AG04450 (cell line): ENCODE data around the gene DHRS7. TPM values are rescaled to one million over a fixed set of nuclear protein-coding genes. Genes with fewer than 3 reads are reported as not detected.

ENCODE experiments used
- CTCF ChIA-PET: fragments of 300-600, 350-600 bp; formaldehyde crosslinking; extraction: SDS; loops from one replicate; lab custom pipeline; 2022; ENCODE audit warnings: antibody characterized with exemption, inconsistent platforms; lab: Charles Lee
- POLR2A ChIA-PET: fragments of 350-600 bp; formaldehyde crosslinking; extraction: SDS; loops from one replicate; lab custom pipeline; 2021; ENCODE audit warnings: antibody characterized with exemption, inconsistent platforms; lab: Yijun Ruan, JAX
- DNase-seq: peaks from one replicate; pipeline ENCODE4 v3.0.0-alpha.2; 2011; ENCODE audit warnings: low read depth, low spot score
- H3K27ac ChIP-seq: one replicate; pipeline ENCODE4 v1.5.1; 2012; ENCODE audit warnings: low read depth, low read length, control low read depth
- H3K27me3 ChIP-seq: one replicate; pipeline ENCODE4 v1.6.0; 2012; ENCODE audit warnings: low read length; ENCODE audit not compliant: control insufficient read depth, insufficient read depth
- H3K4me3 ChIP-seq: 2 replicates; pipeline ENCODE4 v1.5.1; 2011; ENCODE audit warnings: mild to moderate bottlenecking, low read depth, low read length, control low read depth
- H3K9me3 ChIP-seq: 2 replicates; pipeline ENCODE4 v1.5.1; 2012; ENCODE audit warnings: low read length; ENCODE audit not compliant: control insufficient read depth, insufficient read depth
- CTCF ChIP-seq: IDR thresholded peaks from 2 replicates; pipeline ENCODE4 v1.5.1; 2011; ENCODE audit warnings: low read depth, low read length, control low read depth, inconsistent platforms
- polyA plus RNA-seq: library from polyadenylated mRNA; depleted of rRNA; stranded (reverse); fragments of >200 nt; gene quantifications from 2 replicates; pipeline ENCODE4 v1.2.3, GENCODE V29; 2011

Gene DHRS7
- polyA plus RNA-seq, 1 experiment: 73.1 TPM

DNA sequence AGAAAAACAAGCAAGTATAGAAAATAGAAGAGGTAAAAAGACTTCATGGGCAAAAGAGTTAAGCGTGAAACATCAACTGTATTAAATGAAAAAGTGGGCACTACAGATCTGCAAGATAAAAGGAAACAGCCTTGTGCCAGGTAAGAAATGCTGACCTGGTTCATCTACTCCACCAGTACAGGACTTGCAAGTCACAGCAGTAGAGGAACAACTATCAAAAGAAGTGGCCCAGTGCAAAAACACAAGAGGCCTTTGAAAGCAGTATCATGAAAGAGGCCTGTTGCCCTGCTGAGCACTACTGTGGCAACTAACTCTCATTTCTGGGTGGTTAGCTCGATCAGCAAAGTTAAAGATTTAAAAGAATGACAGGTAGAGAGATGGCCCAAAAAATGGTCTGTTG is 10.5 kb downstream of the DHRS7 start:
- Histone ChIP-seq H3K27ac (no peak overlapping the region), H3K27me3 (no peaks in the 10 kb centered on the region), H3K9me3 (no peaks in the 10 kb centered on the region), H3K4me3 (no peak overlapping the region)
- no peak for DNase-seq
- no peak for TF ChIP-seq CTCF
- POLR2A ChIA-PET: no interaction called here
- CTCF ChIA-PET: no interaction called here

DNA sequence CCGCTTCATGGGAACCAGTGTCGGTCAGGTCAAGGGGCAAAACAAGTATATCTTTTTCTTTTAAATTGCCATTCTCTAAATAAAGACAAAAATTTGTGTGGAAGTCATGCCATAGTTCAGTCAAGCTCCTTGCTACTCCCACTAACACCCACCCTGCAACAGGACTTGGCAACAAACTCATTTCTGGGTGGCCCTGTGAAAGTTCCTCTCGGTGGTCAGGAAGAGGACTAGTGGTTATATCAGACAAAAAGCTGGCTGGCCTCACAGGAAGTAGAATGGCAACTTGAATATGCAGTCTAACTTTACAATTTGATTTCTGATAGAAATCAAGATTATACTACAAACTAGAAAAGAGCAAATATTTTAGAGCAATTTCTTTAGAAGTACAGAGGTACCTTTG is 11.2 kb downstream of the DHRS7 start:
- H3K4me3 ChIP-seq: no peak overlapping the region
- ChIA-PET POLR2A (no interaction called here), CTCF (interaction anchor here (1.0 kb wide), 1 partner anchor 189 kb away, joined by 4 read pairs; no protein-coding TSS in a partner anchor)
- H3K9me3 ChIP-seq: no peaks in the 10 kb centered on the region
- no peak for DNase-seq
- H3K27ac ChIP-seq: no peak overlapping the region
- H3K27me3 ChIP-seq: no peaks in the 10 kb centered on the region
- no peak for TF ChIP-seq CTCF

GRCh38 chr14:60151715-60152114 is 13.5 kb downstream of the DHRS7 start:
- Histone ChIP-seq H3K27ac (no peak overlapping the region), H3K9me3 (no peaks in the 10 kb centered on the region), H3K27me3 (no peaks in the 10 kb centered on the region), H3K4me3 (no peak overlapping the region)
- ChIA-PET POLR2A (interaction anchor here (1.0 to 1.5 kb wide), 2 partner anchors 9 to 97 kb away, joined by 4 to 5 read pairs; partner anchors contain the start of gene PPM1A), CTCF (interaction anchor here (0.6 to 1.9 kb wide), 4 partner anchors 14 to 187 kb away, joined by 3 to 8 read pairs (median 6); partner anchors contain the start of gene DHRS7)
- no peak for TF ChIP-seq CTCF
- peak; percentile 62 for DNase-seq

GRCh38 chr14:60134702-60135101 is 30.5 kb downstream of the DHRS7 start:
- H3K4me3 ChIP-seq: no peak overlapping the region
- H3K27me3 ChIP-seq: no peaks in the 10 kb centered on the region
- ChIA-PET CTCF (interaction anchor here (0.8 kb wide), 1 partner anchor 70 kb away, joined by 3 read pairs; no protein-coding TSS in a partner anchor), POLR2A (no interaction called here)
- no peak for DNase-seq
- H3K9me3 ChIP-seq: no peaks in the 10 kb centered on the region
- TF ChIP-seq CTCF: no peak
- no peak overlapping the region for H3K27ac ChIP-seq

DNA sequence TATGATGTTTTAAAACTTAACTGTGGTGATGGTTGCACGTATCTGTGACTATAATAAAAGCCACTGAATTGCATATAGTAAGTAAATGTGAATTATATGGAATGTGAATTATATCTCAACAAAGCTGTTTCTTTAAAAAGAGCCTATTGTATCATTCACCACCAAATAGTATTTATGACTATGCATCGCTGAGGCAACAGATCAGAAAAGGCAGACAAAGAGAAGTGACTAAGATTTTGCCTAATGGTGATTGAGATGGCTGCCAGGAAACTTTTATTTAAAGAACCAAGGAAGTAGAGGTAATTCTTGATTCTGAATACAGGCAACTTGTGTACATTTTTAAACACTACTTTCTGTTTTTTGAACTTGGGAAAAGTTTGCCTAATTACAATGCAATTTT is 31.7 kb downstream of the DHRS7 start:
- no peak for TF ChIP-seq CTCF
- H3K9me3 ChIP-seq: no peaks in the 10 kb centered on the region
- no peak overlapping the region for H3K4me3 ChIP-seq
- DNase-seq: no peak
- no peak overlapping the region for H3K27ac ChIP-seq
- POLR2A ChIA-PET: no interaction called here
- CTCF ChIA-PET: no interaction called here
- H3K27me3 ChIP-seq: no peaks in the 10 kb centered on the region
